ENCODE results near the gene SIVA1.

DNA sequence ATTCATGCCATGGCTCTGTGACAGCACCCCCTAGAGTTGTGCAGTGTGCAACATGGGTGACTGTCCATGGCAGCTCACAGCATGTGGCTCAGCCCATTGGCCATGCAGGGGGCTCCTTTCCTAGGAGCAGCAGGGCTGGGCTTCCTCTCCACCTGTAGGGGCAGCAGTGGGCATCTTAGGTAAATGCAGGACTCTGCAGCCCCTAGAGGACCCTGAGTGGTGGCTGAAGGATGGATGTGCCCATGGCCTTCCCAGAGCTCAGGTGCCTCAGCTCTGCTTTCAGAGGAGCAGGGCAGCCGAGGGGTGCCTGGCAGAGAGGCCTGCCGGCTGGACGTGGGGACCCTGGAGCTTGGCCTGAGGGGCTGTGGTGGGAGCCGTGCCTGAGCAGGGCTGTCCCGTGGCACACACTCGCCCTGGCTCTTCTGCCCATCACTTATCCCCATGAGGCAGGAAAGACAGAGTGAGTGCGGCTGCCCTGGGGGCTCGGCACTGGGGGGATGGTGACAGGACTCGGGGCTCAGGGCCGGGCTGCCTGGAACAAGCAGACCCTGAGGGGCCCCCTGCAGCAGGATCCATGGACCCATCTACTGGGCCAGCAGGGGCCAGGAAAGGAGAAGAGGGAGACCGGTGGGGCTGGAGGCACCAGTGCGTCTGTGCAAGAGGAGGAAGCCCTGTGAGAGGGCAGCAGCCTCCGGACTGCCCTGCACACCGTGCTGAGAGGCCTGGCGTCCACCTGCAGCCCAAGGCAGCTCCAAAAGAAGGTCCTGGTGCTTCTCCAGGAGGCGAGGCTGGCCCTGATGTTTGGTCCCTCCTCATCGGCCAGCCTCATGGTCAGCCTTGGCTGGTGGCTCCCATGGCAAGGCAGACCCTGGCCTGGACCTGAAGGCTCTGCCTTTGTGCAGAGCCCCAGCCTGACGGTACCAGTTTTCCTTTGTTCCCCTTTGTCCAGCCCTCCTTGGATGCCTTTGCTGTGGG, 21.3 kb upstream of the SIVA1 start:
- TF ChIP-seq POLR2AphosphoS5 (IDR thresholded peaks at IDR 0.05; ENCODE audit: low read depth, low read length) (no peak), TAF1 (IDR thresholded peaks at IDR 0.05; ENCODE audit: borderline replicate concordance, low read depth, low read length) (no peak), EZH2phosphoT487 (IDR thresholded peaks at IDR 0.05; ENCODE audit: borderline replicate concordance, low read depth) (no peak), RAD21 (IDR thresholded peaks at IDR 0.05; ENCODE audit: low read length) (no peak), TEAD4 (IDR thresholded peaks at IDR 0.05; ENCODE audit: borderline replicate concordance, insufficient read depth) (no peak), SIN3A (IDR thresholded peaks at IDR 0.05; ENCODE audit: borderline replicate concordance, low read depth, low read length) (no peak)
- TF ChIP-seq, protein P1, sequence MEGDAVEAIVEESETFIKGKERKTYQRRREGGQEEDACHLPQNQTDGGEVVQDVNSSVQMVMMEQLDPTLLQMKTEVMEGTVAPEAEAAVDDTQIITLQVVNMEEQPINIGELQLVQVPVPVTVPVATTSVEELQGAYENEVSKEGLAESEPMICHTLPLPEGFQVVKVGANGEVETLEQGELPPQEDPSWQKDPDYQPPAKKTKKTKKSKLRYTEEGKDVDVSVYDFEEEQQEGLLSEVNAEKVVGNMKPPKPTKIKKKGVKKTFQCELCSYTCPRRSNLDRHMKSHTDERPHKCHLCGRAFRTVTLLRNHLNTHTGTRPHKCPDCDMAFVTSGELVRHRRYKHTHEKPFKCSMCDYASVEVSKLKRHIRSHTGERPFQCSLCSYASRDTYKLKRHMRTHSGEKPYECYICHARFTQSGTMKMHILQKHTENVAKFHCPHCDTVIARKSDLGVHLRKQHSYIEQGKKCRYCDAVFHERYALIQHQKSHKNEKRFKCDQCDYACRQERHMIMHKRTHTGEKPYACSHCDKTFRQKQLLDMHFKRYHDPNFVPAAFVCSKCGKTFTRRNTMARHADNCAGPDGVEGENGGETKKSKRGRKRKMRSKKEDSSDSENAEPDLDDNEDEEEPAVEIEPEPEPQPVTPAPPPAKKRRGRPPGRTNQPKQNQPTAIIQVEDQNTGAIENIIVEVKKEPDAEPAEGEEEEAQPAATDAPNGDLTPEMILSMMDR (IDR thresholded peaks at IDR 0.05), result peak; percentile 46
- TF ChIP-seq, protein P2, sequence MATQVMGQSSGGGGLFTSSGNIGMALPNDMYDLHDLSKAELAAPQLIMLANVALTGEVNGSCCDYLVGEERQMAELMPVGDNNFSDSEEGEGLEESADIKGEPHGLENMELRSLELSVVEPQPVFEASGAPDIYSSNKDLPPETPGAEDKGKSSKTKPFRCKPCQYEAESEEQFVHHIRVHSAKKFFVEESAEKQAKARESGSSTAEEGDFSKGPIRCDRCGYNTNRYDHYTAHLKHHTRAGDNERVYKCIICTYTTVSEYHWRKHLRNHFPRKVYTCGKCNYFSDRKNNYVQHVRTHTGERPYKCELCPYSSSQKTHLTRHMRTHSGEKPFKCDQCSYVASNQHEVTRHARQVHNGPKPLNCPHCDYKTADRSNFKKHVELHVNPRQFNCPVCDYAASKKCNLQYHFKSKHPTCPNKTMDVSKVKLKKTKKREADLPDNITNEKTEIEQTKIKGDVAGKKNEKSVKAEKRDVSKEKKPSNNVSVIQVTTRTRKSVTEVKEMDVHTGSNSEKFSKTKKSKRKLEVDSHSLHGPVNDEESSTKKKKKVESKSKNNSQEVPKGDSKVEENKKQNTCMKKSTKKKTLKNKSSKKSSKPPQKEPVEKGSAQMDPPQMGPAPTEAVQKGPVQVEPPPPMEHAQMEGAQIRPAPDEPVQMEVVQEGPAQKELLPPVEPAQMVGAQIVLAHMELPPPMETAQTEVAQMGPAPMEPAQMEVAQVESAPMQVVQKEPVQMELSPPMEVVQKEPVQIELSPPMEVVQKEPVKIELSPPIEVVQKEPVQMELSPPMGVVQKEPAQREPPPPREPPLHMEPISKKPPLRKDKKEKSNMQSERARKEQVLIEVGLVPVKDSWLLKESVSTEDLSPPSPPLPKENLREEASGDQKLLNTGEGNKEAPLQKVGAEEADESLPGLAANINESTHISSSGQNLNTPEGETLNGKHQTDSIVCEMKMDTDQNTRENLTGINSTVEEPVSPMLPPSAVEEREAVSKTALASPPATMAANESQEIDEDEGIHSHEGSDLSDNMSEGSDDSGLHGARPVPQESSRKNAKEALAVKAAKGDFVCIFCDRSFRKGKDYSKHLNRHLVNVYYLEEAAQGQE (IDR thresholded peaks at IDR 0.05; ENCODE audit: low read depth, low read length), result no peak
- TF ChIP-seq, protein P3, sequence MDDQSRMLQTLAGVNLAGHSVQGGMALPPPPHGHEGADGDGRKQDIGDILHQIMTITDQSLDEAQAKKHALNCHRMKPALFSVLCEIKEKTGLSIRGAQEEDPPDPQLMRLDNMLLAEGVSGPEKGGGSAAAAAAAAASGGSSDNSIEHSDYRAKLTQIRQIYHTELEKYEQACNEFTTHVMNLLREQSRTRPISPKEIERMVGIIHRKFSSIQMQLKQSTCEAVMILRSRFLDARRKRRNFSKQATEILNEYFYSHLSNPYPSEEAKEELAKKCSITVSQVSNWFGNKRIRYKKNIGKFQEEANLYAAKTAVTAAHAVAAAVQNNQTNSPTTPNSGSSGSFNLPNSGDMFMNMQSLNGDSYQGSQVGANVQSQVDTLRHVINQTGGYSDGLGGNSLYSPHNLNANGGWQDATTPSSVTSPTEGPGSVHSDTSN (IDR thresholded peaks at IDR 0.05), result no peak
- TF ChIP-seq, protein P4, sequence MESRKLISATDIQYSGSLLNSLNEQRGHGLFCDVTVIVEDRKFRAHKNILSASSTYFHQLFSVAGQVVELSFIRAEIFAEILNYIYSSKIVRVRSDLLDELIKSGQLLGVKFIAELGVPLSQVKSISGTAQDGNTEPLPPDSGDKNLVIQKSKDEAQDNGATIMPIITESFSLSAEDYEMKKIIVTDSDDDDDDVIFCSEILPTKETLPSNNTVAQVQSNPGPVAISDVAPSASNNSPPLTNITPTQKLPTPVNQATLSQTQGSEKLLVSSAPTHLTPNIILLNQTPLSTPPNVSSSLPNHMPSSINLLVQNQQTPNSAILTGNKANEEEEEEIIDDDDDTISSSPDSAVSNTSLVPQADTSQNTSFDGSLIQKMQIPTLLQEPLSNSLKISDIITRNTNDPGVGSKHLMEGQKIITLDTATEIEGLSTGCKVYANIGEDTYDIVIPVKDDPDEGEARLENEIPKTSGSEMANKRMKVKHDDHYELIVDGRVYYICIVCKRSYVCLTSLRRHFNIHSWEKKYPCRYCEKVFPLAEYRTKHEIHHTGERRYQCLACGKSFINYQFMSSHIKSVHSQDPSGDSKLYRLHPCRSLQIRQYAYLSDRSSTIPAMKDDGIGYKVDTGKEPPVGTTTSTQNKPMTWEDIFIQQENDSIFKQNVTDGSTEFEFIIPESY (IDR thresholded peaks at IDR 0.05; ENCODE audit: borderline replicate concordance, low read depth), result no peak
